WI38 (cell line): ENCODE data around the gene CA6.
"Not testable (repeated sequence)": the region's sequence is repeated elsewhere in the genome, so short reads cannot be mapped to it uniquely, and the experiment has no call there.

Experiments used
- H3K4me3 ChIP-seq: 2 replicates; pipeline ENCODE4 v1.5.1; 2011; ENCODE audit warnings: low read depth, mild to moderate bottlenecking, control low read depth, low read length
- TF ChIP-seq, protein P1 (sequence below): IDR thresholded peaks from 2 replicates; pipeline ENCODE4 v1.5.1; 2012; ENCODE audit warnings: low read depth, mild to moderate bottlenecking, control low read depth, low read length

Gene CA6

DNA sequence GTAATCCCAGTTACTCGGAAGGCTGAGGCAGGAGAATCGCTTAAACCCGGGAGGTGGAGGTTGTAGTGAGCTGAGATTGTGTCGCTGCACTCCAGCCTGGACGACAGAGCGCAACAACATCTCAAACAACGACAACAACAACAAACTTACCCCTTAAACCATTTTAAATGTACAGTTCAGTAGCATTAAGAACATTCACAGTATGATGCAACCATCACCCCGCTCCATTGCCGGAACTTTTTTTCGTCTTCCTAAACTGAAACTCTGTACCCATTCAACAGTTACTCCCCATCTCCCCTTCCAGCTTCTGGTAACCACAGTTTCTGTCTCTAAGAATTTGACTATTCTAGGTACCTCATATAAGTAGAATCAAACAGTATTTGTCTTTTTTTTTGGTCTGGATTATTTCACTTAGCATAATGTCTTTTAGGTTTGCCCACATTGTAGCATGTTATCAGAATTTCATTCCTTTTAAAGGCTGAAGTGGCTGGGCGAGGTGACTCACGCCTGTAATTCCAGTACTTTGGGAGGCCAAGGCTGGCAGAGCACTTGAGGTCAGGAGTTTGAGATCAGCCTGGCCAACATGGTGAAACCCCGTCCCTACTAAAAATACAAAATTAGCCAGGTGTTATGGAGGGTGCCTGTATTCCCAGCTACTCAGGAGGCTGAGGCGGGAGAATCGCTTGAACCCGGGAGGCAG lies 19.6 kb downstream of the CA6 start:
- no peak overlapping the region for H3K4me3 ChIP-seq
- TF ChIP-seq, protein P1, sequence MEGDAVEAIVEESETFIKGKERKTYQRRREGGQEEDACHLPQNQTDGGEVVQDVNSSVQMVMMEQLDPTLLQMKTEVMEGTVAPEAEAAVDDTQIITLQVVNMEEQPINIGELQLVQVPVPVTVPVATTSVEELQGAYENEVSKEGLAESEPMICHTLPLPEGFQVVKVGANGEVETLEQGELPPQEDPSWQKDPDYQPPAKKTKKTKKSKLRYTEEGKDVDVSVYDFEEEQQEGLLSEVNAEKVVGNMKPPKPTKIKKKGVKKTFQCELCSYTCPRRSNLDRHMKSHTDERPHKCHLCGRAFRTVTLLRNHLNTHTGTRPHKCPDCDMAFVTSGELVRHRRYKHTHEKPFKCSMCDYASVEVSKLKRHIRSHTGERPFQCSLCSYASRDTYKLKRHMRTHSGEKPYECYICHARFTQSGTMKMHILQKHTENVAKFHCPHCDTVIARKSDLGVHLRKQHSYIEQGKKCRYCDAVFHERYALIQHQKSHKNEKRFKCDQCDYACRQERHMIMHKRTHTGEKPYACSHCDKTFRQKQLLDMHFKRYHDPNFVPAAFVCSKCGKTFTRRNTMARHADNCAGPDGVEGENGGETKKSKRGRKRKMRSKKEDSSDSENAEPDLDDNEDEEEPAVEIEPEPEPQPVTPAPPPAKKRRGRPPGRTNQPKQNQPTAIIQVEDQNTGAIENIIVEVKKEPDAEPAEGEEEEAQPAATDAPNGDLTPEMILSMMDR: no peak

DNA sequence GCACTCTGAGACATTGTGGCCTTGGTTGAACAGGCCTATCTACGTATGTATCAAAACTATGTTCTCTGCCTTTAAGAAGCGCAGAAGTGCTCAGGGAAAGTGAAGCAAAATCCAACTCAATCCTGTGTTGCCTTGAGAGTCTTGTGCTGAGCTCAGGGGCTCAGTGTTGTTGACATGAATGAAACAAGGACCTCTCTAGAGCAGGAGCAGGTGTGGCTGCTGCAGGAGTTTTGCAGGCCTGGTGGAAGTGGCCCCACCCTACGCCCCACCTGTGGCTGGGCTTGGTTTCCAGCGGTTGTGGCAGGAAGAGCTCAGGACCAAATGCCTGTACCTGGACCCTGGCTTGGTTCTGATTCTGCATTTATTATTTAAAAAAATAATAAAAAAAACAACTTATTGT lies 20.9 kb downstream of the CA6 start:
- no peak overlapping the region for H3K4me3 ChIP-seq
- TF ChIP-seq, protein P1: no peak

DNA sequence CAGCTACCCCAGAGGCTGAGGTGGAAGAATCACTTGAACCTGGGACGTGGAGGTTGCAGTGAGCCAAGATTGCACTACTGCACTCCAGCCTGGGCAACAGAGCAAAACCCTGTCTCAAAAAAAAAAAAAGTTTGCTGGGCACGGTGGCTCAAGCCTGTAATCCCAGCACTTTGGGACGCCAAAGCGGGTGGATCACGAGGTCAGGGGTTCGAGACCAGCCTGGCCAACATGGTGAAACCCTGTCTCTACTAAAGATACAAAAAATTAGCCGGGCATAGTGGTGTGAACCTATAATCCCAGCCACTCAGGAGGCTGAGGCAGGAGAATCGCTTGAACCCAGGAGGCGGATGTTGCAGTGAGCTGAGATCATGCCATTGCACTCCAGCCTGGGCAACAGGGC lies 23.2 kb downstream of the CA6 start:
- H3K4me3 ChIP-seq: not testable (repeated sequence)

DNA sequence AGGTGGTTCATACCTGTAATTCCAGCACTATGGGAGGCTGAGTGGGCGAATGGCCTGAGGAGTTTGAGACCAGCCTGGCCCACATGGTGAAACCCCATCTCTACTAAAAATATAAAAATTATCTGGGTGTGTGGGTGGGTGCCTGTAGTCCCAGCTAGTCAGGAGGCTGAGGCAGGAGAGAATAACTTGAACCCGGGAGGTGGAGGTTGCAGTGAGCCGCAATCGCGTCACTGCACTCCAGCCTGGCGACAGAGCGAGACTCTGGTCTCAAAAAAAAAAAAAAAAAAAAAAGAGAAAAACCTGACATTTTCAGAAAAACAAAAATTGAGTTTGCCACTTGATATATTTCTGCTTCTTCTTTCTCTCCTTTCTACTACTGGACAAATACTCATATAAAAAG lies 24.3 kb downstream of the CA6 start:
- no peak overlapping the region for H3K4me3 ChIP-seq
- TF ChIP-seq, protein P1: no peak

DNA sequence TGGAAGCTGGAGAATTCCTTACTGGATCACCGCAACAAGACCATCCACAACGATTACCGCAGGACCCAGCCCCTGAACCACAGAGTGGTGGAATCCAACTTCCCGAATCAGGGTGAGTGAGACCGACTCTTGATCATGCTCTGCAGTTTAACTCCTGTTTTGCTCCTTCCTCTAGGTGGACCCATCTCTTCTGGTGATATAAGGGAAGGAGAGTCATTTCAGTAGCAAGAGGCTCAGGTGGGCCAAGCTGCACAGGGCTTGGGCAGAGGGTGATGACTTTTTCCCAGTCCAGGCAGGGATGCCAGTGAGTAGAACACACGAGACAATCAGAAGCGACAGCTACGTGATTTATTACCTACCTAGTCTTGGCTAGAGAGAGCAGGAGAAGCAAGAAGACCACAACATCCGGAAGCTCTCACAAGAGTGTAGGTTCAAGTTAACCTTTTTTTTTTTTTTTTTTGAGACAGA lies 25.2 kb downstream of the CA6 start:
- H3K4me3 ChIP-seq: no peak overlapping the region
- TF ChIP-seq, protein P1: no peak

DNA sequence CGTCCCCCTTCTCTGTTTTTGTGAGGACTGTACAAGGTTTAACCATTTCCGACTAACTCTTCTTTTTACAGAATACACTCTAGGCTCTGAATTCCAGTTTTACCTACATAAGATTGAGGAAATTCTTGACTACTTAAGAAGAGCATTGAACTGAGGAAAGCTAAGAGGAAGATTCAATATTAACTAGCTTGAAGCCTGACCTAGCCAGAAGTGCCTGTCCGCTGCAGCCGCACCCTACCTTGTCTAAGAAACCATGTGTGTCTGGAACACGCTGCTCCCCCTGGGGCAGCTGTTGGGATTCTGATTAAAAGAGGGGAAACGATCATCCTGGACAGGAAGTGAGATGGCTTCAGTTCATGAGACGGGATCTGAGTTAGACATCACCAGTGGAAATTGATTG lies 28.9 kb downstream of the CA6 start:
- H3K4me3 ChIP-seq: no peak overlapping the region
- TF ChIP-seq, protein P1: no peak

DNA sequence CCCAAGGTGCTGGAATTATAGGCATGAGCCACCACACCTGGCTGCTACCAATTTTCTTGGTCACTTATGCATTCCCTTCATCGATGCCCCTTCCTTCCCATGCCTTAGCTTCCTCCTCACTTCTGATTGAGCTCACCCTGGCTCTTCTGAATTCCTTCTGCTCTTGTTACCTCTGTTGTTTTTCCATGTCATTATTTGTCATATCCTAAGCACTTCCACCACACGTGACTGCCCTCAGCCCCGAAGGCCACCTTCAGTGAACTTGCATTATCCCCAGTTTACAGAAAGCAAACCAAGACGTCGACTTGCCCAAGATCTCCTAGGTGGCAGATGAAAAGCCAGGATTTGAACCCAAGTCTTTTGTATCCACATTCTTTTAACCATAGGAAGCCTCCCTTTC lies 30.7 kb downstream of the CA6 start:
- TF ChIP-seq, protein P1: no peak
- no peak overlapping the region for H3K4me3 ChIP-seq
